GM21825 (cell line): Measurements from ENCODE around the gene NOTCH4.

Experiments
- ATAC-seq: cut with Tn5 transposase; IDR thresholded peaks from one replicate; pipeline ENCODE4 v1.9.1; 2021; ENCODE audit warnings: mild to moderate bottlenecking, moderate library complexity; ENCODE audit not compliant: unreplicated experiment

Gene NOTCH4

GRCh38 chr6:32147401-32148132 is 76.3 kb downstream of the NOTCH4 start:
- ATAC-seq: no peak

- no peak for ATAC-seq
Observed at GRCh38 chr6:32146687-32147086, 77.2 kb downstream of the NOTCH4 start.

GRCh38 chr6:32146287-32146686 is 77.6 kb downstream of the NOTCH4 start:
- ATAC-seq: no peak
